NCI-H82 (cell line): ENCODE measurements around the gene RBM20.
"Not testable (repeated sequence)": the region's sequence is repeated elsewhere in the genome, so short reads cannot be mapped to it uniquely, and the experiment has no call there.

Source experiments
- DNase-seq: peaks from one replicate; lab custom pipeline; 2025; lab: John Stamatoyannopoulos, UW

RBM20 gene

GRCh38 chr10:110853921-110854605 lies 209.9 kb downstream of the RBM20 start:
- DNase-seq = no peak

GRCh38 chr10:110857265-110858171 lies 213.4 kb downstream of the RBM20 start:
- DNase-seq = peak; percentile 75

- DNase-seq = no peak
Measured at GRCh38 chr10:110858297-110858934, 214.3 kb downstream of the RBM20 start.

DNA sequence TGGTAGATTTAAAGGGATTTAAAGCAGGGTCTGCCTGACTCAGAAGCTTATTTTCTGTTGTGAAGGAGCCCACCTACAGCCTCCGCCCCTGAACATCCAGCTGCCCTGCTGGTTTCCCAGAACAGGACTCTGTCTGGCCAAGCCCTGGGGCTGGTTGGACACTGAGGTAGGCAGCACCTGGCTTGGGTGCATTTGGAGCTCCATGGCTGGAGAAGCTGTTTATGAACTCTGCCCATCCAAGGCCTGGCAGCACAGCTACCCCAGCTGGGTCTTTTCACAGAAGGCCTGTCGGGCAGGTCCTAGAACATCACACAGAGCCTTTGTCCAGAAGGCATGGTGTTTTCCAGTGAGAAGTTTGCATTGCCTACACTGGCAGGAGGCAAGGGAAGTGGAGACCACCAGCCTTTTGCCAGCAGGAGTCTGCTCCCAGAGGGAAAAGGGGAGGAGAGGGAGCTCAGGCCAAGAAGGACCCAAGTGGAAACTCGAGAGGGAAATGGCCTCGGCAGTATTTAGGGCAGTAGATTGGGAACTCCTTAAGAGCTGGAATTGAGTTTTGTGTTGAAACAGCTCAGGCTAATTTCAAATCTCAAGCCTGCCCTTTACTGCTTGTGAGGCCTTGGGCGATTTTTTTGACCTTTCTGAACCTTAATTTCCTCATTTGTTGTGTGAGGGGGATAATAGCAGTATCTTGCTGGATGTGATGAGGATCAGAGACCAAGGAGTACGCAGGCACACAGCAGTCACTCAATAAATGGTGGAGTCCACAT lies 215.3 kb downstream of the RBM20 start:
- DNase-seq = no peak

- no peak for DNase-seq
Measured at GRCh38 chr10:110859973-110860376, 215.8 kb downstream of the RBM20 start.

GRCh38 chr10:110860576-110861241 lies 216.6 kb downstream of the RBM20 start:
- peak; percentile 54 for DNase-seq

- no peak for DNase-seq
Measured at GRCh38 chr10:110861476-110861875, 217.3 kb downstream of the RBM20 start.

GRCh38 chr10:110861930-110862649 lies 218.0 kb downstream of the RBM20 start:
- DNase-seq = no peak

- no peak for DNase-seq
Measured at GRCh38 chr10:110862961-110863360, 218.8 kb downstream of the RBM20 start.

GRCh38 chr10:110863361-110863760 lies 219.2 kb downstream of the RBM20 start:
- DNase-seq = no peak

- DNase-seq = no peak
Measured at GRCh38 chr10:110863956-110864355, 219.8 kb downstream of the RBM20 start.

GRCh38 chr10:110864662-110865140 lies 220.6 kb downstream of the RBM20 start:
- no peak for DNase-seq

GRCh38 chr10:110865186-110865808 lies 221.2 kb downstream of the RBM20 start:
- DNase-seq = peak; percentile 92

DNA sequence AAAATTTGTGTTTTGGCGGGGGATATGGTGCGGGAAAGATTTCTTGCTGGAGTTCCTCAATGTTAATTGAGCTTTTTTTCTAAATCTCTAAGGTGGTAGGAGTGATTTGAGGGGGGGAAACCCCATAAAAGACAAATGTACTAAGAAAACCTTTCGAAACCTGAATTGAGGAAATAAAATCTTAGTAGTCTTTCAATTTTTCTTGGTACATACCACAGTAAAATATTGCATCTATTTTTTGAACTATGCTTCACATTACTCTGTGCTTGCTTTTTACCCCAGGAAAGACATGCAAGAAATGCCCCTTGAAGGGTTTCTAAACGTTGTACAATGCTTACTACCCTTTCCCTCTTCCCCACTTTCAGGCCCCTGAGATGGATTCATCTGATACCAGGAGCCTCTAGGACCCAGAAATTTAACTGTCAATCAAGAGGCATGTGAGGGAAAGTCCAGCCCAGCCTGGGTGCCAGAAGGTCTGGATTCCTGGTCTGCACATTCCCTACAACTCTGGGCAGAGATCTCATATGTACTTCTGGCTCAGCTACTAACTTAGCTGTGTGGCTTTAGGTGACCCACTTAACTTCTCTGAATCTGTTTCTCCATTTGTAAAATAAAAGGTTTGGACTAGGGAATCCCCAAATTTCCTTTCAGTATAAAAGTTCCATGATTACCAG lies 221.8 kb downstream of the RBM20 start:
- DNase-seq = peak; percentile 50

DNA sequence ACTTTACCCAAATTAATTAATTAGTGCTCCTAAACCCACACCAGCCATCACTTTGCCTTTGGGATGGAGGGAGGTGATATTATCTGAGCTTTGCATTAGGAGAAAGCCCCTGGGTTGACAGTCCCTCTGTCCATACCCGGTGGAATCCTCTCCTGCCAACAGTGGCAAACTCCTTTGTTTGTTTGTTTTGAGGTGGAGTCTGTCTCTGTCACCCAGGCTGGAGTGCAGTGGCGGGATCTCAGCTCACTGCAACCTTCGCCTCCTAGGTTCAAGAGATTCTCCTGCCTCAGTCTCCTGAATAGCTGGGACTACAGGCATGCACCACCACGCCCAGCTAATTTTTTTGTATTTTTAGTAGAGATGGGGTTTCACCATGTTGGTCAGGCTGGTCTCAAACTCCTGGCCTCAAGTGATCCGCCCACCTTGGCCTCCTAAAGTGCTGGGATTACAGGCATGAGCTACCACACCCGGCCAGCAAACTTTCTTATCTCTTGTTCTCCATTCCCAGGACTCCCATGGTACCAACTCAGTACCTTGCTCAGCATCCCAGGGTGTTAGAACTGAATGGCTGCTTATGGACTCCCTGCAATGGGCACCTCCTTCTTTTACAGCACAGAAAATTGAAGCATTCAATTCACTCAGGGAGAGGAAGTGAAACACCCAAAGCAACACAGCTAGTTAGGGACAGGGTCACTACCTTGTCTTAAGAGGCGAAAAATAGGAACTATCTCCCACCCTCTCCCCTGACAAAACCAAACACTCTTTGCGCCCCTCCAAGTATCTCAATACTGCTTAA lies 223.1 kb downstream of the RBM20 start:
- DNase-seq = not testable (repeated sequence)

GRCh38 chr10:110867807-110868465 lies 223.8 kb downstream of the RBM20 start:
- DNase-seq = no peak

DNA sequence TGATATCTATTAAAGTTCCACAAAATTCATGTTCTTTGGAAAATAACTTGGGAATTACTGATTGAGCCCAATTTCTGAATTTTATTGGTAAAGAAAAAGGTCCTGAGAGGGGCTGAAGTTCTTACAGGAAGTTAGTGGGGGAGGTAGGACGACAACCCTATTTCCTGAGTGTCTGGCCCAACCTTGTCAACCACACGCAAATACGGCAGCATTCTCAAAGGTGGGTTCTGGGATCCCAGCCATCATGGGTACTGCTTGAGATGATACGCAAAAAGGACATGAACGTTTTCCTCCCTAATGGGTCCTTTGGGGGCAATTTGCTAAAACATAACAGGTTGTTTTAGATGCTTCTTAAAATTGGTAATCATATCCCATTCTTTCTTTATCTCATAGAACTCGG lies 224.8 kb downstream of the RBM20 start:
- no peak for DNase-seq

- DNase-seq = peak; percentile 43
Measured at GRCh38 chr10:110870823-110871297, 226.7 kb downstream of the RBM20 start.
